Loucy (cell line): ENCODE results near the gene PUM1.

Experiments
- H2AFZ ChIP-seq: fragments of 200-600 bp; sonication (generic); 2 replicates; pipeline ENCODE4 v1.6.0; 2016; ENCODE audit warnings: antibody characterized with exemption, mild to moderate bottlenecking, low read length, moderate library complexity
- H3F3A ChIP-seq: fragments of 200-600 bp; 2 replicates; pipeline ENCODE4 v1.6.0; 2016; ENCODE audit warnings: antibody characterized with exemption, low read depth, mild to moderate bottlenecking
- H3K27me3 ChIP-seq: fragments of 200-600 bp; sonication (generic); 2 replicates; pipeline ENCODE4 v1.6.1; 2014; ENCODE audit warnings: low read length, mild to moderate bottlenecking; ENCODE audit not compliant: insufficient read depth, poor library complexity, severe bottlenecking
- H3K36me3 ChIP-seq: fragments of 200-600 bp; sonication (generic); 2 replicates; pipeline ENCODE4 v1.6.1; 2016; ENCODE audit warnings: low read length; ENCODE audit not compliant: insufficient read depth
- H3K4me1 ChIP-seq: fragments of 200-600 bp; sonication (generic); 2 replicates; pipeline ENCODE4 v1.5.1; 2014; ENCODE audit warnings: low read length, mild to moderate bottlenecking; ENCODE audit not compliant: insufficient read depth, poor library complexity, severe bottlenecking
- H3K4me2 ChIP-seq: fragments of 200-600 bp; sonication (generic); 2 replicates; pipeline ENCODE4 v1.6.0; 2014; ENCODE audit warnings: antibody characterized with exemption, low read length, low read depth, mild to moderate bottlenecking; ENCODE audit not compliant: poor library complexity, severe bottlenecking
- H3K4me3 ChIP-seq: fragments of 200-600 bp; sonication (generic); 2 replicates; pipeline ENCODE4 v1.5.1; 2014; ENCODE audit warnings: low read length, mild to moderate bottlenecking, mixed read lengths; ENCODE audit not compliant: poor library complexity, severe bottlenecking
- H3K79me2 ChIP-seq: fragments of 200-600 bp; sonication (generic); 2 replicates; pipeline ENCODE4 v1.6.1; 2014; ENCODE audit warnings: low read length; ENCODE audit not compliant: insufficient read depth
- H3K9ac ChIP-seq: fragments of 200-600 bp; sonication (generic); 2 replicates; pipeline ENCODE4 v1.6.0; 2014; ENCODE audit warnings: mild to moderate bottlenecking, low read depth, low read length, moderate library complexity; ENCODE audit not compliant: poor library complexity, severe bottlenecking
- H3K9me2 ChIP-seq: fragments of 200-600 bp; sonication (generic); replicated peaks from 2 replicates; pipeline ENCODE4 v1.6.1; 2016; ENCODE audit warnings: low read depth, low read length, mixed read lengths
- H3K9me3 ChIP-seq: fragments of 200-600 bp; sonication (generic); 2 replicates; pipeline ENCODE4 v1.6.1; 2014; ENCODE audit warnings: mild to moderate bottlenecking, antibody characterized with exemption, low read length, low read depth; ENCODE audit not compliant: insufficient read depth
- H4K20me1 ChIP-seq: fragments of 200-600 bp; sonication (generic); 2 replicates; pipeline ENCODE4 v1.6.0; 2014; ENCODE audit warnings: antibody characterized with exemption, low read length, mild to moderate bottlenecking; ENCODE audit not compliant: insufficient read depth, poor library complexity, severe bottlenecking
- CTCF ChIP-seq: fragments of 200-600 bp; sonication (generic); conservative IDR thresholded peaks from 2 replicates; pipeline ENCODE4 v1.5.1; 2014; ENCODE audit warnings: mild to moderate bottlenecking, antibody characterized with exemption, low read length
- EZH2phosphoT487 ChIP-seq: fragments of 200-600 bp; IDR thresholded peaks from 2 replicates; pipeline ENCODE4 v1.6.1; 2018; ENCODE audit warnings: antibody characterized with exemption, mild to moderate bottlenecking, moderate library complexity, borderline replicate concordance

The PUM1 gene

GRCh38 chr1:30914931-30915330 lies 150.6 kb downstream of the PUM1 start:
- peaks cover 35% of the 10 kb centered on the region for H3K4me1 ChIP-seq
- H3K36me3 ChIP-seq, result no peaks in the 10 kb centered on the region
- no peak overlapping the region for H3K4me3 ChIP-seq
- H2AFZ ChIP-seq, result no peak overlapping the region
- no peaks in the 10 kb centered on the region for H3K9me2 ChIP-seq
- no peak overlapping the region for H3K4me2 ChIP-seq
- H4K20me1 ChIP-seq, result no peaks in the 10 kb centered on the region
- H3K27me3 ChIP-seq, result no peaks in the 10 kb centered on the region
- no peaks in the 10 kb centered on the region for H3K79me2 ChIP-seq
- TF ChIP-seq EZH2phosphoT487, result no peak
- TF ChIP-seq CTCF, result no peak
- H3K9me3 ChIP-seq, result no peaks in the 10 kb centered on the region
- no peak overlapping the region for H3K9ac ChIP-seq
- H3F3A ChIP-seq, result peaks cover 8% of the 10 kb centered on the region

GRCh38 chr1:30914587-30914922 lies 151.0 kb downstream of the PUM1 start:
- peaks cover 31% of the 10 kb centered on the region for H3K4me1 ChIP-seq
- peaks cover 8% of the 10 kb centered on the region for H3F3A ChIP-seq
- H2AFZ ChIP-seq, result no peak overlapping the region
- no peaks in the 10 kb centered on the region for H4K20me1 ChIP-seq
- TF ChIP-seq CTCF, result no peak
- TF ChIP-seq EZH2phosphoT487, result no peak
- H3K36me3 ChIP-seq, result no peaks in the 10 kb centered on the region
- no peaks in the 10 kb centered on the region for H3K79me2 ChIP-seq
- no peak overlapping the region for H3K4me2 ChIP-seq
- H3K27me3 ChIP-seq, result no peaks in the 10 kb centered on the region
- H3K9ac ChIP-seq, result no peak overlapping the region
- no peaks in the 10 kb centered on the region for H3K9me3 ChIP-seq
- no peak overlapping the region for H3K4me3 ChIP-seq
- H3K9me2 ChIP-seq, result no peaks in the 10 kb centered on the region

GRCh38 chr1:30912913-30913652 lies 152.4 kb downstream of the PUM1 start:
- H3K9me3 ChIP-seq, result no peaks in the 10 kb centered on the region
- H3K27me3 ChIP-seq, result peaks cover 8% of the 10 kb centered on the region
- no peaks in the 10 kb centered on the region for H4K20me1 ChIP-seq
- no peak overlapping the region for H2AFZ ChIP-seq
- TF ChIP-seq CTCF (no peak), EZH2phosphoT487 (no peak)
- no peak overlapping the region for H3K4me2 ChIP-seq
- no peaks in the 10 kb centered on the region for H3K79me2 ChIP-seq
- no peaks in the 10 kb centered on the region for H3K9me2 ChIP-seq
- peaks cover 17% of the 10 kb centered on the region for H3K4me1 ChIP-seq
- H3K36me3 ChIP-seq, result no peaks in the 10 kb centered on the region
- H3F3A ChIP-seq, result no peaks in the 10 kb centered on the region
- H3K4me3 ChIP-seq, result no peak overlapping the region
- no peak overlapping the region for H3K9ac ChIP-seq
